Middle frontal gyrus (tissue), 1 donor: ENCODE measurements around the gene CCDC39.
"Not testable (repeated sequence)": the region's sequence is repeated elsewhere in the genome, so short reads cannot be mapped to it uniquely, and the experiment has no call there.

Experiments
- DNase-seq: peaks from one replicate; pipeline ENCODE4 v3.0.0-alpha.2; 2015; ENCODE audit warnings: low spot score; ENCODE audit errors: extremely low spot score

Gene CCDC39

GRCh38 chr3:180624714-180625113, 54.6 kb downstream of the CCDC39 start:
- no peak for DNase-seq

- DNase-seq: no peak
These were observed 59.6 kb downstream of the CCDC39 start for GRCh38 chr3:180619723-180620122.

GRCh38 chr3:180618563-180618962, 60.7 kb downstream of the CCDC39 start:
- DNase-seq: not testable (repeated sequence)

- no peak for DNase-seq
These were observed 62.2 kb downstream of the CCDC39 start for GRCh38 chr3:180617049-180617448.

GRCh38 chr3:180615954-180616353, 63.3 kb downstream of the CCDC39 start:
- DNase-seq: no peak

GRCh38 chr3:180612364-180612763, 66.9 kb downstream of the CCDC39 start:
- no peak for DNase-seq

- no peak for DNase-seq
These were observed 68.3 kb downstream of the CCDC39 start for GRCh38 chr3:180611006-180611405.

GRCh38 chr3:180601688-180602666, 77.3 kb downstream of the CCDC39 start, which contains the start of gene TTC14:
TTC14 (plus strand) TSS chr3:180602163; CDS start chr3:180602262, 99 bp downstream.
- DNase-seq: peak; percentile 83

- no peak for DNase-seq
These were observed 78.8 kb downstream of the CCDC39 start for GRCh38 chr3:180600473-180600872.

- DNase-seq: no peak
These were observed 83.7 kb downstream of the CCDC39 start for GRCh38 chr3:180595559-180595935.

- DNase-seq: peak; percentile 24
These were observed 84.4 kb downstream of the CCDC39 start for GRCh38 chr3:180594631-180595558.

- not testable (repeated sequence) for DNase-seq
These were observed 85.7 kb downstream of the CCDC39 start for GRCh38 chr3:180593631-180594030.

GRCh38 chr3:180590396-180590795, 88.9 kb downstream of the CCDC39 start:
- DNase-seq: no peak

- no peak for DNase-seq
These were observed 98.4 kb downstream of the CCDC39 start for GRCh38 chr3:180580934-180581333.

GRCh38 chr3:180575571-180575970, 103.7 kb downstream of the CCDC39 start:
- no peak for DNase-seq

GRCh38 chr3:180571831-180572598, 107.3 kb downstream of the CCDC39 start:
- DNase-seq: peak; percentile 16

- no peak for DNase-seq
These were observed 109.1 kb downstream of the CCDC39 start for GRCh38 chr3:180570238-180570637.

GRCh38 chr3:180564676-180565075, 114.6 kb downstream of the CCDC39 start:
- no peak for DNase-seq
